HepG2 (cell line): ENCODE measurements around the gene SLC35F6. TPM values are rescaled to one million over a fixed set of nuclear protein-coding genes. Genes with fewer than 3 reads are reported as not detected.

Experiments used
- ARNT2 ChIP-seq: sonication (generic); formaldehyde crosslinking; IDR thresholded peaks from 2 replicates; pipeline ENCODE4 v1.8.0; 2022; ENCODE audit warnings: mild to moderate bottlenecking, low read depth, missing genetic modification reagents, moderate library complexity
- ESRRA ChIP-seq: sonication (generic); formaldehyde crosslinking; IDR thresholded peaks from 2 replicates; pipeline ENCODE4 v1.5.1; 2020; ENCODE audit warnings: mild to moderate bottlenecking, low read depth, missing genetic modification reagents
- GLI4 ChIP-seq: sonication (generic); formaldehyde crosslinking; IDR thresholded peaks from 2 replicates; pipeline ENCODE4 v1.5.1; 2020; ENCODE audit warnings: missing genetic modification reagents, mild to moderate bottlenecking, moderate library complexity, borderline replicate concordance
- IRF1 ChIP-seq: sonication (generic); formaldehyde crosslinking; IDR thresholded peaks from 2 replicates; pipeline ENCODE4 v1.4.0; 2020; ENCODE audit warnings: low read depth, mild to moderate bottlenecking, missing genetic modification reagents
- JUNB ChIP-seq: sonication (generic); formaldehyde crosslinking; IDR thresholded peaks from 2 replicates; pipeline ENCODE4 v1.8.0; 2022; ENCODE audit warnings: missing genetic modification reagents, mild to moderate bottlenecking, borderline replicate concordance
- MAX ChIP-seq: IDR thresholded peaks from 2 replicates; pipeline ENCODE4 v1.6.1; 2012; ENCODE audit warnings: inconsistent platforms
- MYNN ChIP-seq: sonication (generic); formaldehyde crosslinking; IDR thresholded peaks from 2 replicates; pipeline ENCODE4 v1.4.0; 2020; ENCODE audit warnings: mild to moderate bottlenecking, low read depth, missing genetic modification reagents
- MYPOP ChIP-seq: sonication (generic); formaldehyde crosslinking; IDR thresholded peaks from 2 replicates; pipeline ENCODE4 v1.8.1; 2023; ENCODE audit warnings: mild to moderate bottlenecking, moderate library complexity, missing genetic modification reagents
- REPIN1 ChIP-seq: sonication (generic); formaldehyde crosslinking; IDR thresholded peaks from 2 replicates; pipeline ENCODE4 v1.8.0; 2022; ENCODE audit warnings: missing genetic modification reagents, low read depth, mild to moderate bottlenecking, borderline replicate concordance
- SRSF1 ChIP-seq: fragments of 200-400 bp; formaldehyde crosslinking; optimal IDR thresholded peaks from 2 replicates; pipeline ENCODE3; 2017; ENCODE audit warnings: mild to moderate bottlenecking, low read depth, low read length, moderate library complexity
- UBTF ChIP-seq: sonication (generic); formaldehyde crosslinking; IDR thresholded peaks from 2 replicates; pipeline ENCODE4 v1.4.0; 2020; ENCODE audit warnings: mild to moderate bottlenecking, missing genetic modification reagents
- ZKSCAN1 ChIP-seq: fragments of 150-350 bp; IDR thresholded peaks from 2 replicates; pipeline ENCODE4 v1.6.1; 2014; ENCODE audit warnings: low read length
- ZNF317 ChIP-seq: sonication (generic); formaldehyde crosslinking; IDR thresholded peaks from 2 replicates; pipeline ENCODE4 v1.5.0; 2020; ENCODE audit warnings: mild to moderate bottlenecking, missing genetic modification reagents
- ZNF383 ChIP-seq: sonication (generic); formaldehyde crosslinking; IDR thresholded peaks from 2 replicates; pipeline ENCODE4 v1.4.0; 2020; ENCODE audit warnings: missing genetic modification reagents, mild to moderate bottlenecking, borderline replicate concordance
- ZNF75D ChIP-seq: sonication (generic); formaldehyde crosslinking; IDR thresholded peaks from 2 replicates; pipeline ENCODE4 v1.8.1; 2023; ENCODE audit warnings: missing genetic modification reagents, mild to moderate bottlenecking, borderline replicate concordance
- polyA plus RNA-seq, 8 experiments: library from polyadenylated mRNA; depleted of rRNA in 3 of 8; stranded (reverse) in 7 of 8; unstranded in 1 of 8; fragments of >200 nt; fragmentation: Illumina TruSeq in 4 of 8; extraction: Trizol in 4 of 8; gene quantifications; 2 replicates each; pipeline versions ENCODE4 v1.2.1 to v1.2.3, GENCODE V29; 2011 to 2016; ENCODE audit warnings: low read depth in 4 of 8, missing spikeins in 1 of 8, mixed read lengths in 1 of 8; ENCODE audit not compliant: insufficient read depth in 1 of 8
- total RNA-seq, 5 experiments: library from RNA; depleted of rRNA; stranded (reverse); fragments of >200 nt; fragmentation: Illumina TruSeq; extraction: Trizol; gene quantifications; 2 replicates each; pipeline ENCODE4 v1.2.3, GENCODE V29; 2016; ENCODE audit warnings: low read depth in 1 of 5
- TF ChIP-seq, protein P1 (sequence below): sonication (generic); formaldehyde crosslinking; IDR thresholded peaks from 2 replicates; pipeline ENCODE4 v1.5.1; 2020; ENCODE audit warnings: missing genetic modification reagents, mild to moderate bottlenecking, borderline replicate concordance
- TF ChIP-seq, protein P2 (sequence below): sonication (generic); formaldehyde crosslinking; IDR thresholded peaks from 2 replicates; pipeline ENCODE4 v1.9.0; 2021; ENCODE audit warnings: missing genetic modification reagents, borderline replicate concordance
- TF ChIP-seq, protein P3 (sequence below): sonication (generic); formaldehyde crosslinking; IDR thresholded peaks from 2 replicates; pipeline ENCODE4 v1.5.1; 2020; ENCODE audit warnings: mild to moderate bottlenecking, missing genetic modification reagents, moderate library complexity

SLC35F6 gene
- total and polyA plus RNA-seq, 2 of the 13 experiments (the other 11 are each of a cell fraction or from before 2014, with no cell fraction given) = 15.2 to 21.2 TPM

DNA sequence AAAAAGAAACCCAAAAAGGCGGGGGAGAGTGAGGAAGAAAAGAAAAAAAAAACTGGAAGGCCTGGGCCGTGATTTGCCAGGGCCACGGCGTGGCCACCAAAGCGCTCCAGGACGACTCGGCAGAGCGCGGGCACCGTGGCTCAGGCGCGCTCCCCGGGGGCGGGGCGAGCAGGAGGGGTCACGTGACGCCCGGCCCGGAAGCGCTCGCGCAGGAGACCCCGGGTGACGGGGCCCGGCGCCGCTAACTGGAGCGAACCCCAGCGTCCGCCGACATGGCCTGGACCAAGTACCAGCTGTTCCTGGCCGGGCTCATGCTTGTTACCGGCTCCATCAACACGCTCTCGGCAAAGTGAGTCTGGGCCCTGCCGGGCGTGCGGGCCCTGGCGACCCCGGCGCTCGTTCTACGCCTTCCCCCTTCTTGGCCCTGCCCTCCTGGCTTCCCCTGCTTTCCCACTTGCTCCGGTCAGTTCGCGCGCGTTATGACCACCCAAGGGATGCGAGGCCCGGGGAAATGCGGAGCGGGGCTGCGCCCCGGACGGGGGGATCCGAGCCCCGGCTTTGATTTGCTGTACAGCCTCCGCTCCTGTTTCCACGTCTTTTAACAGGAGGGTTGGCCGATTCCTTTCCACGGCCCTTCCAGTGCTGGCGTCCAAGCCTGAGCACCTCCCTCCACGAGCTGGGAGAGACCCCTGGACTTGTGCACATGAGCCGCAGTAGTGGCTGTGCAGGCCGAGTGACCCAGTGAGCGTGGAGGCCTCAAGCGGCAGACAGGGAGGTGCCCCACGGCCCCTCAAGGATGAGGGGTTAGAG, at the start of gene SLC35F6 (continued):
- TF ChIP-seq, protein P1, sequence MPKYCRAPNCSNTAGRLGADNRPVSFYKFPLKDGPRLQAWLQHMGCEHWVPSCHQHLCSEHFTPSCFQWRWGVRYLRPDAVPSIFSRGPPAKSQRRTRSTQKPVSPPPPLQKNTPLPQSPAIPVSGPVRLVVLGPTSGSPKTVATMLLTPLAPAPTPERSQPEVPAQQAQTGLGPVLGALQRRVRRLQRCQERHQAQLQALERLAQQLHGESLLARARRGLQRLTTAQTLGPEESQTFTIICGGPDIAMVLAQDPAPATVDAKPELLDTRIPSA = 0 out of 2 replicates have a peak, but pooled peaks have one; percentile 35
- TF ChIP-seq MYPOP (CRISPR knock-in tag) (peak; percentile 61), JUNB (0 out of 2 replicates have a peak, but pooled peaks have one; percentile 33), MYNN (no peak), ZKSCAN1 (no peak), GLI4 (CRISPR knock-in tag) (peak; percentile 98), UBTF (CRISPR knock-in tag) (peak; percentile 86), IRF1 (CRISPR knock-in tag) (no peak), SRSF1 (peak; percentile 81), REPIN1 (CRISPR knock-in tag) (no peak), ESRRA (CRISPR knock-in tag) (peak; percentile 21; the same call in 1 of the 2 replicates), ZNF75D (no peak), ZNF383 (CRISPR knock-in tag) (no peak), MAX (peak; percentile 76), ZNF317 (CRISPR knock-in tag) (0 out of 2 replicates have a peak, but pooled peaks have one; percentile 19), ARNT2 (CRISPR knock-in tag) (no peak; the same call in 1 of the 2 replicates)
- TF ChIP-seq, protein P2, sequence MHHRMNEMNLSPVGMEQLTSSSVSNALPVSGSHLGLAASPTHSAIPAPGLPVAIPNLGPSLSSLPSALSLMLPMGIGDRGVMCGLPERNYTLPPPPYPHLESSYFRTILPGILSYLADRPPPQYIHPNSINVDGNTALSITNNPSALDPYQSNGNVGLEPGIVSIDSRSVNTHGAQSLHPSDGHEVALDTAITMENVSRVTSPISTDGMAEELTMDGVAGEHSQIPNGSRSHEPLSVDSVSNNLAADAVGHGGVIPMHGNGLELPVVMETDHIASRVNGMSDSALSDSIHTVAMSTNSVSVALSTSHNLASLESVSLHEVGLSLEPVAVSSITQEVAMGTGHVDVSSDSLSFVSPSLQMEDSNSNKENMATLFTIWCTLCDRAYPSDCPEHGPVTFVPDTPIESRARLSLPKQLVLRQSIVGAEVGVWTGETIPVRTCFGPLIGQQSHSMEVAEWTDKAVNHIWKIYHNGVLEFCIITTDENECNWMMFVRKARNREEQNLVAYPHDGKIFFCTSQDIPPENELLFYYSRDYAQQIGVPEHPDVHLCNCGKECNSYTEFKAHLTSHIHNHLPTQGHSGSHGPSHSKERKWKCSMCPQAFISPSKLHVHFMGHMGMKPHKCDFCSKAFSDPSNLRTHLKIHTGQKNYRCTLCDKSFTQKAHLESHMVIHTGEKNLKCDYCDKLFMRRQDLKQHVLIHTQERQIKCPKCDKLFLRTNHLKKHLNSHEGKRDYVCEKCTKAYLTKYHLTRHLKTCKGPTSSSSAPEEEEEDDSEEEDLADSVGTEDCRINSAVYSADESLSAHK = no peak
- TF ChIP-seq, protein P3, sequence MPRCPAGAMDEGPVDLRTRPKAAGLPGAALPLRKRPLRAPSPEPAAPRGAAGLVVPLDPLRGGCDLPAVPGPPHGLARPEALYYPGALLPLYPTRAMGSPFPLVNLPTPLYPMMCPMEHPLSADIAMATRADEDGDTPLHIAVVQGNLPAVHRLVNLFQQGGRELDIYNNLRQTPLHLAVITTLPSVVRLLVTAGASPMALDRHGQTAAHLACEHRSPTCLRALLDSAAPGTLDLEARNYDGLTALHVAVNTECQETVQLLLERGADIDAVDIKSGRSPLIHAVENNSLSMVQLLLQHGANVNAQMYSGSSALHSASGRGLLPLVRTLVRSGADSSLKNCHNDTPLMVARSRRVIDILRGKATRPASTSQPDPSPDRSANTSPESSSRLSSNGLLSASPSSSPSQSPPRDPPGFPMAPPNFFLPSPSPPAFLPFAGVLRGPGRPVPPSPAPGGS (CRISPR knock-in tag) = peak; percentile 91
